ENCODE results near the gene GRIA4. TPM values are rescaled to one million over a fixed set of nuclear protein-coding genes. Genes with fewer than 3 reads are reported as not detected.

Gene GRIA4
- polyA plus RNA-seq (2012; ENCODE audit: insufficient read length, low read depth) = 0.40 TPM

- TF ChIP-seq FOXP2 (optimal IDR thresholded peaks at IDR 0.05; ENCODE audit: borderline replicate concordance, extremely low read depth, extremely low read length, insufficient read depth) (peak; percentile 40), REST (IDR thresholded peaks at IDR 0.05; ENCODE audit: insufficient read depth in 1 of 2, low read depth in 2 of 2, low read length in 2 of 2) (no peak)
These were observed at the start of gene GRIA4 for GRCh38 chr11:105609832-105610781. GRIA4 (plus strand) TSS chr11:105610073; CDS start chr11:105610998, 925 bp downstream.

- TF ChIP-seq REST (IDR thresholded peaks at IDR 0.05; ENCODE audit: insufficient read depth in 1 of 2, low read depth in 2 of 2, low read length in 2 of 2) (no peak), SIN3A (IDR thresholded peaks at IDR 0.05; ENCODE audit: borderline replicate concordance, insufficient read depth, low read length) (no peak), FOXP2 (optimal IDR thresholded peaks at IDR 0.05; ENCODE audit: borderline replicate concordance, extremely low read depth, extremely low read length, insufficient read depth) (no peak), TAF1 (IDR thresholded peaks at IDR 0.05; ENCODE audit: borderline replicate concordance, insufficient read depth, low read length) (no peak), POLR2AphosphoS5 (IDR thresholded peaks at IDR 0.05; ENCODE audit: low read depth, low read length) (no peak)
These were observed 36.8 kb upstream of the GRIA4 start for GRCh38 chr11:105573091-105573490.

DNA sequence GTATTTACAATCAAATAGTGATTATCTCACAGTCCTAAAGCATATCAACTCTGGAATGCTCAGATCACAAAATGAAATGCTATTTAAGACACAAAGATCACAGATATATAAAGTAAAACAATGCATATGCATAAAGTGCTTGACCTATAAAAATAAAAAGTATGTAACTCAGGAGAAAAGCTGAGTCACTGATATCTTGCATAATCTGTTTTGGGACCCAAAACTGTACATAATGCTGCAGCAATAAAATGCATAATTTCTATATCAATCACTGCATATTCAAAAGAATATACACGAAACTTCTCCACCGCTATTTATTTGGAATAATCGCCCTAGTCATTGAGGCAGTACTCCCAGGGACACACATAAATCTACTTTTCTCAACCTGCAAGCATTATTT is 34.9 kb upstream of the GRIA4 start:
- TF ChIP-seq FOXP2 (optimal IDR thresholded peaks at IDR 0.05; ENCODE audit: borderline replicate concordance, extremely low read depth, extremely low read length, insufficient read depth) = no peak
- no peak for TF ChIP-seq REST (IDR thresholded peaks at IDR 0.05; ENCODE audit: insufficient read depth in 1 of 2, low read depth in 2 of 2, low read length in 2 of 2)
- TF ChIP-seq POLR2AphosphoS5 (IDR thresholded peaks at IDR 0.05; ENCODE audit: low read depth, low read length) = no peak
- no peak for TF ChIP-seq TAF1 (IDR thresholded peaks at IDR 0.05; ENCODE audit: borderline replicate concordance, insufficient read depth, low read length)
- no peak for TF ChIP-seq SIN3A (IDR thresholded peaks at IDR 0.05; ENCODE audit: borderline replicate concordance, insufficient read depth, low read length)

DNA sequence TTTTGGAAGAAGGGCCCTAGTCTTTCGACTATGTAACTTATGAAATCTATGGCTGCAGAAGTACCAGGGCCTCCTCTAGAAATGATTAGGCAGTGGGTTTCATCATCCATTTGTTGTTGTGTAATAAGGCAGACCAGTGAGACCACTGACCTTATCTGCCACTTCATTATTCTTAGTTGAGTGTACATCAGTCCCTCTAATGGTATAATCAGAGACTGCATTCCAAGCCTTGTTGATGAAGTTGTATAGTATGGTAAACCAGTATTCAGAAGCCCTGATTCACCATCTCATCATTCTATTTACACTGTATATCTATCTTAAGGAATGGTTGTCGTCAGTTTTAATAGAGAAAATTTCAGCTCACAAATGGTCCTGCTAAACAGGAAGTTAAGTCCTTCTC is 32.2 kb upstream of the GRIA4 start:
- TF ChIP-seq REST (IDR thresholded peaks at IDR 0.05; ENCODE audit: insufficient read depth in 1 of 2, low read depth in 2 of 2, low read length in 2 of 2) (no peak), SIN3A (IDR thresholded peaks at IDR 0.05; ENCODE audit: borderline replicate concordance, insufficient read depth, low read length) (no peak), FOXP2 (optimal IDR thresholded peaks at IDR 0.05; ENCODE audit: borderline replicate concordance, extremely low read depth, extremely low read length, insufficient read depth) (no peak), TAF1 (IDR thresholded peaks at IDR 0.05; ENCODE audit: borderline replicate concordance, insufficient read depth, low read length) (no peak), POLR2AphosphoS5 (IDR thresholded peaks at IDR 0.05; ENCODE audit: low read depth, low read length) (no peak)

Data from PFSK-1 (cell line).